ENCODE results near the gene FKBP7. TPM values are rescaled to one million over a fixed set of nuclear protein-coding genes. Genes with fewer than 3 reads are reported as not detected.
"Not testable (repeated sequence)": the region's sequence is repeated elsewhere in the genome, so short reads cannot be mapped to it uniquely, and the experiment has no call there.

The FKBP7 gene
- total RNA-seq, 1 donor from 2014 or later: 16.1 TPM

DNA sequence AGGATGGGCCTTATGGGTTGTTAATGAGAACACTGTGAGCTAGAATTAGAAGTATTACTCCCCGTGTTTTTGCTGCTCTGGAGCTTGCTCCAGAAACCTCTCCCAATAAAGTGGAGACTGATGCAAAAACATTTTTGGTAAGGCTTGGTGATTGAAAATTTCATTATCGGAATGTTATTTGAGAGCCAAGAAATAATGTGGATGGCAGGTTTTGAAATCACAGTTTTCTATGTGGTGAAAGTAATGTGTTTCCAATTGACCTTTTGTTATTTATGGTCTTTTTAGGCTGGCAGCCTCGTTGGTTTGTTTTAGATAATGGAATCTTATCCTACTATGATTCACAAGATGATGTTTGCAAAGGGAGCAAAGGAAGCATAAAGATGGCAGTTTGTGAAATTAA, 7.0 kb upstream of the FKBP7 start:
- DNase-seq (ENCODE audit: low read depth in 2 of 2): no peak

DNA sequence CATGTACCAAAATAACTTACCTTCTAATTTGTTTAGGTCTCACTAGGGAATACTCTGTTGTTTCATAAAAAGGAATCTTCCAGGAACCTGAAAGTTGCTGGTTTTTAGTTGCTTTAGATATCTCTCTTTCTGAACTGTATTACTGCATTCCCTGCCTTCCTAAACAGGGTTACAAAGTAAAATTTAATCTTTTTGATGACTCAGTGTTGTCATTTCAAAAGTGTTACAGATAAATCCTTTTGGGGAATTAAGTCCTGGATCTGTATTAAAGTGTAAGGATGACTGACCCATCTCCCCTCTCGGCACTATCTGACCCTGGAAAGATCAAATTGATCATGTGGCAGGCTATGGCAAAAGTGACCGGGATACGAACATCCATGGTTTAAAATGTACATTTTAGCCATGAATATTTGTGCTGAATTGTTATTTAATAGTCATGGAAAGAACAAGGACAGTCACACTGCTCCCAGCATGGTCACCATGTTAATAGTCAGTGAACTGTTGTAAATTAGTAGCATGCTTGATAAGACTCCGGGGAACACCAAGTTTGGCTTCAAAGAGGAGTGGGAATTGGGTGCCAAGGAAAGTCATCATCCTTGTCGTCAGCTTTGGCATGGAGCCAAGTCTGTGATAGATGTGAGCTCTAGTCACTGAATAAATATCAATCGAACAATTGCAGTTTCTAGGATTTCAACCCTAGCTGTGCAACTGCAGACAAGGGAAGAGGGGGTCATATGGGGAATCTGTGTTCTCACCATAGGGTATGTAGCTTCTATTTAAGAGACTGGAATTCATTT, 6.0 kb upstream of the FKBP7 start:
- peak; percentile 54 to 58 for DNase-seq (ENCODE audit: low read depth in 2 of 2)

DNA sequence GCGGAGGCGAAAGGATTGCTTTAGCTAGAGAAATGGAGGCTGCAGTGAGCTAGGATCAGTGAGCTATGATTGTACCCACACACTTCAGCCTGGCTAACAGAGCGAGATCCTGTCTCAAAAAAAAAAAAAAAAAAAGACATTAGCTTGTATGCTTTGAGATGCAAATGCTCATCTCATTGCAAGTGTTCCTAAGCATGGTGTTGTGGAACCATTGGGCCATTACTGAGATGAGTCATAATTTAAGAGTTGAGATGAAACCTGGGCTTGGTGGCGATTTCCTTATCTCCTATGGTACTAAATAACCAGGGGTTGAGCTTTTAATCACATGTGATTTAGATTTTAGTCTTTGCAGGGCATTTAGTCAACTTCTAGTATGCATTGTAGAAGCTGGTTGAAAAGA, 4.0 kb upstream of the FKBP7 start:
- no peak for DNase-seq (ENCODE audit: low read depth in 2 of 2)

DNA sequence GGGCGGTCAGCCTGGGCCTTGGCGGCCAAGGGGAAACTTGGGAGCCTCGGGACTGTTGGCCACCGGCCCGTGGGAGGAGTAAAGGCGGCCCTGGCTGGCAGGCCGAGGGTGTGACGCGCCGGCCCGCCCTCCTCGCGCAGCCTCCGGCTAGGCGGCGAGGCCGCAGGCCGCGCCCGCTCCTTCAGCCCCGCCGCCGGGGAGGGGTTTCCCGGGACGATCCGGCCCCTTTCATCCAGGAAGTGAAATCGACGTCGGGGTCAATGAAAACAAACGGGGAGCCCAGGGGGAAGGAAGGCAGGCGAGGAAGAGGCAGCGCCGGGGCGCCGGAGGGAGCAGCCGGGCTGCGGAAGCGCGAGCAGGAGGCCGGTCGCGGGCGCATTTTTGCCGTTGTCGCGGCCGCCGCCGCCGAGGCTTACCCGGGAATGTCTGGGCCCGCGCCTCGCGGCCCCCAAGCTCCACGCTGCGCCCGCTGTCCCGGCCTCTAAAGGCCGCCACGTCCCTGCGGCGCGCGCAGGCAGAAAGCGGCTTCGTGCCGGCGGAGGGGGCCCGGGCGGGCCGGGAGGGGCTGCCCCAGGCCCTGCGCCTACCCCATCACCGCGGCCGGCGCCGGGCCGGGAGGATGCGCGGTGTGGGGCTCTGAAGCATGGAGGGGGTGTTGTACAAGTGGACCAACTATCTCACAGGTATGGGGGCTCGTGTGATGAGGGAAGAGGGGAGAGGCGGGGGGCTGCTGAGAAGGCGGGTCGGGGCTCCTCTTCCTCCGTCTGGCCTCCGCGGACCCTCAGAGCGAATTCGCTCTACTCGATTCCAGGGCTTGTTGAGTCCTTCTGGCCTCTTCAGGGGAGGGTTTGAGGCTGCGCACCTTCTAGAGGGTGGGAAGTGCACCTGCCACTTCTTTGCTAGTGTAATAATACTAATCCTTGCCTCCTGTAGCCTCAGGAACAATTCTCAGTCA, 2.1 kb upstream of the FKBP7 start, which contains the start of gene PLEKHA3:
PLEKHA3 (plus strand) TSS at position 231 of the 955 bp plus-strand sequence; CDS start at position 644, 413 bp downstream.
- DNase-seq (ENCODE audit: low read depth in 2 of 2): peak; percentile 84 to 96

DNA sequence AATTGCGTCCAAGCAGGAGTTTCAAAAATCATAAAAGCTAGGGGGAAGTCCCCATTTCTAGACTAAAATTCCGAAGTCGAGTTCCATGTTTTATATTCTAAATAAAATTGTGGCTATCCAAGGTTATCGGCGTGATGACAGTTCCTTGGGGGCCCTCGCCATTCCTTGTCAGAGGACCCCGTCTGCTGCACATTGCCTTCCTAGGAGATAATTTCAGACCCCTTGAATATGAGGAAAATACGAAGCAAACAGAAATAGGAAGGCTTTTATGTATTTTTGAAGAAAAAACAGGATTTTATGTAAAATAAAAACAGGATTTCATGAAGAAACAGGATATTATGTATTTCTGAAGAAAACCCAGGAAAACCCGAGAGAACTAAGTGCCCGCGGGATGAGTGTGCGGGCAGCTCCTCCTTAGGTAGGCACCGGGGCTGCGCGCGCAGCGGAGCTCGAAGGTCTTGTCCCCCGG, 1.4 kb upstream of the FKBP7 start:
- peak; percentile 1 to 4 for DNase-seq (ENCODE audit: low read depth in 2 of 2)

DNA sequence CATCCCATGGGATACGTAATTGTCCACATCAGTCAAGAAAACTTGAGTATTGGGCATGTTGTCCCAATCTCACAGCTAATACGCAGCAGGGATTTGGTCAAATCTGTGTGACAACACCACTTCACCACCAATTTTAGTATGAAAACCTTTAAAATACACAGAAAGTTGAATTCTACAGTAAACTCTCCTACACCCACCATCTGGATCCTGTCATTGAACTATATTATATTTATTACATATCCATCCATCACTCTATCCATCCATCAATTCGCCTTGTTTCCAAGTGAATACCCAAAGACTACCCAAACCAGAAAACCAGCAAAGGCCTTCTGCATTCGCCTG, 846 bp upstream of the FKBP7 start:
- no peak for DNase-seq (ENCODE audit: low read depth in 2 of 2)

DNA sequence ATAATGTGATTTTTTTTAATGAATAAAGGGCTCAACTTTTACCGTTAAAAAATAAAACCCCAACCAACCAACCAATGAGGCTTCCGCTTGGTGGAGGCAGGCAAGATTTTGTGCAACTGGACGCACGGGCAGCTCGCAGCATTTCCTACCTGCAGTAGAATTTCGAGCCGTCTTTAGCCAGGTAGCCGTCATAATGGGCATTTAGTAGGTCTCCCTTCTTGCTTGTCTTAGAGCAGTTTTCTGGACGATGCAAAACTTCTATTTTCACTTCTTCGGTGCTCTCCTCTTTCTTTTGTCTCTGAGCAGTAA, 316 bp downstream of the FKBP7 start:
- DNase-seq (ENCODE audit: low read depth in 2 of 2): peak; percentile 16 to 35

DNA sequence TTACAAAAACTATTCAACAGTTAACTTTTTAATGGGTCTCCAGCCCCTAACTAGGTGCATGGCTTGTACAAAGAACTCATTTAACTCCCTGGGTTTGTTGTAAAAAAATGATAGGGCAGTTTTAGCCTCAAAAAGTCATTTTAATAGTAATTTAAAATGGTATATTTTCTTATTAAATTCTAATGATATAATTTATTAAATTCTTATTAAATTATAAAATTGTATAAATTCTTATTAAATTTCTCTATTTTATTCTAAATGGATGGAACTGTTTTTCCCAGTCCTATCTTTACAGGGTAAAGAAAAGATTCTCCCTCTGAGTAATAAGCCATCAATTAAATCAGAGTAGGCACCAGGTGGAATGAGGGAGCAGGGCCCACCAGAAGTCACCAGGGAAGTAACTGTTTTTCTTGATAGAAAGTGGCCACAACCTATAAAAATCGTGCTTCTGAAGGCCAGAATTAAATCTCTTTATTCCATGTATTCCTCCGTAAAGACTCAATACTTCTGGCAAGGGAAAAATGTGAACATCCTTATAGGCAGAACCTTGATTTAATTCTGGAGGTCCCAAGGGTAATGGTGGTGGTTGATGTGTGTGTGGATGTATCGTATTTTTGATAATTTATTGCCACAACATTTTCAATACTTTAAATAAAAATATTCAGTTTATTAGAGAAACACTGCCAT, 814 bp downstream of the FKBP7 start:
- no peak for DNase-seq (ENCODE audit: low read depth in 2 of 2)

DNA sequence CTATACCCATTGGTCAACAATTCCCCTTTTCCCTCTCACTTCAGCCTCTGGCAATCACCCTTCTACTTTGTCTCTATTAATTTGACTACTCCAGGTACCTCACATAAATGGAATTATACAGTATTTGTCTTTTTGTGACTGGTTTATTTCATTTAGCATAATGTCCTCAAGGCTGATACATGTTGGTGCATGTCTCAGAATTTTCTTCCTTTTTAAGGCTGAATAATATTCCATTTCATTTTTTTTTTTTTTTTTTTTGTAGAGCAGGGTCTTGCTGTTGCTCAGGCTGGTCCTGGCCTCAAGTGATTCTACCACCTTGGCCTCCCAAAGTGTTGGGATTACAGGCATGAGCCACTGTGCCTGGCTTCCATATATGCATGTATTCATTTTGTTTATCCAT, 1.9 kb downstream of the FKBP7 start:
- no peak for DNase-seq (ENCODE audit: low read depth in 2 of 2)

DNA sequence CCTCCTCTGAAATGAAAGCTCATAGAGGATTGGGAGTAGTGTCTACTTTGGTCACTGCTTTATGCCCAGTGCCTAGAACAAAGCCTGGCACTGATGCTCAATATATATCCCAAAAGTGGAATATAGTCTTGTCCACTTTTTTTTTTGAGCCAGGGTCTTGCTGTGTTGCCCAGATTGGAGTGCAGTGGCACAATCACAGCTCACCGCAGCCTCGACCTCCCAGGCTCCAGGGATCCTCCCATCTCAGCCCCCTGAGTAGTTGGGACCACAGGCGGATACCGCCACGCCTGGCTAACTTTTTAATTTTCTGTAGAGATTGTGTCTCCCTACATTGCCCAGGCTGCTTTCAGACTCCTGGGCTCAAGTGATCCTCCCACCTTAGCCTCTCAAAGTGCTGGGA, 3.8 kb downstream of the FKBP7 start:
- no peak for DNase-seq (ENCODE audit: low read depth in 2 of 2)

DNA sequence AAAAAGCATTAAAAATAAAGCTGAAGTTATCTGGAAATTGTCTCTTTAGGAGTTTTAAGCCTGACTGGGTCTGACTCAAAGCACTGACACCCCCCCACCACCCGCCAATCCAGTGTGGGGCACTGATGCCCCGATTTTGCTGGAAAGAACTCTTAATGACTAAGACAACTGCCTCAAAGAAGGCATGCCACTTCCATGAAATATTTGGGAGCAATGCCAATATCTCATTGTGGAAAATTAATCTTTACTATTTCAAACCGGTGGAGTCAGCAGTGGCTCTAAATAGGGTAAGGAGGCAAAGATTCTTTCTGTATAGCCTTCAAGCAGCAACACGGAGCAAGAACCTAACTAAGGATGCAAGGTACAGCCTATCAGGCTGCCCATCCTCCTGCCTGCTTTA, 4.5 kb downstream of the FKBP7 start:
- peak in 1 of 2 donors; percentile 3 for DNase-seq (ENCODE audit: low read depth in 2 of 2)

DNA sequence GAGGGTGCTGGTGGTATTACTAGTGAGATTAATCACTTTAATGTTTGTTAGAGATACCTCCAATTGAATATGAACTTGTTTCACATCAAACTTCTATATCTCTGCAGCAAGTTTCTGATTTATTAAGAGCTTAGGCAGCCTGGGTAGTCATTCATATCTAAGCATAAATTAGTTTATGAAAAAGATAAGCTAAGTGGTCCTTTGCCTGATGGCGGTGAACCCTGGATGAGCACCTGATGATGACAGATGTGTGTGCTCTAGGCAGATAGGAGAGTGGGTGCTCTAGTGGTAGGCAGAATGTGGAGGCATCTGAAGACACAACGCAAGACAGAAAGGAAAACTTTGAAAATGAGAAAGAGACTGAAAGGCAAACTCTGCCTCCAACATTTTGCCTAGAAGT, 5.0 kb downstream of the FKBP7 start:
- DNase-seq (ENCODE audit: low read depth in 2 of 2): no peak

DNA sequence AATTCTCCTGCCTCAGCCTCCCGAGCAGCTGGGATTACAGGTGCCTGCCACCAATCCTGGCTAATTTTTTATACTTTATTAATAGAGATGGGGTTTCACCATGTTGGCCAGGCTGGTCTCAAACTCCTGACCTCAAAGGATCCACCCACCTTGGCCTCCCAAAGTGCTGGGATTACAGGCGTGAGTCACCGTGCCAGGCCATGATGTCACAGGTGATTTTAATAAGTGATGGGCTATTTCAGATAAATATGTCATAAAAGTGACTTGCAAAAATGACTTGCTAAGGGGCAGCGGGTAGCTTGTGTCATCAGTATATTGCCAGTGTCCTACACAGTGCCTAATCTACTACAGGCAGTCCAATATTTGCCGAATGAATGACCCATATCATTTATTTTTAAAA, 7.1 kb downstream of the FKBP7 start:
- DNase-seq (ENCODE audit: low read depth in 2 of 2): not testable (repeated sequence)

DNA sequence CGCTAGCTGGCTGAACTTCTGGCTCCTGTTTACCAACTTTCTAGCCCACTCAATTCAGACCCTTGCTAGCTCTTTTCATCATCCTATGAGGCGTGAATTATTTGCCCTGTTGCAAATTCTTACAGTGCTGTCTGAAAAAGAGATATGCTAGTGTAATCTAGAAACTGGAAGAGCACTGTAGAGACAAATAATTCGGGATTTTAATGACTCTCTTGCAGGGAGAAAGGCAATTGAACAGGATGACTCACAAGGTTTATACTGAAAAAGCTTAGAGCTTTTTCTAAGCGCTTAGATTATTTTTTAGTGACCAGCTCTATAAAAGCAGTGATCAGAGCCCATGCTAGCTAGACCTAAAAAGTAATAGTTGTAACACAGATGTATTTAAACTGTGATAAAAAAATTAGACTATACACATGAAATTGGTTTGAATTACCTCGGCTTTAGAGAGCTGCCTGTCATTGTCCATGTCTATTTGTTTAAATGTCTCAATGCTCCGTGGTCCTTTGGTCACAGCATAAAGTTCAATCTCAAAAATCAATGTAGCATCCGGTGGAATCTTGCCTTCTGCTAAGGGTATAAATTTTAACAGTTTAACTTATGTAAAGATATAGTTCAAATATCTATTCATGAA, 9.1 kb downstream of the FKBP7 start:
- no peak for DNase-seq (ENCODE audit: low read depth in 2 of 2)

DNA sequence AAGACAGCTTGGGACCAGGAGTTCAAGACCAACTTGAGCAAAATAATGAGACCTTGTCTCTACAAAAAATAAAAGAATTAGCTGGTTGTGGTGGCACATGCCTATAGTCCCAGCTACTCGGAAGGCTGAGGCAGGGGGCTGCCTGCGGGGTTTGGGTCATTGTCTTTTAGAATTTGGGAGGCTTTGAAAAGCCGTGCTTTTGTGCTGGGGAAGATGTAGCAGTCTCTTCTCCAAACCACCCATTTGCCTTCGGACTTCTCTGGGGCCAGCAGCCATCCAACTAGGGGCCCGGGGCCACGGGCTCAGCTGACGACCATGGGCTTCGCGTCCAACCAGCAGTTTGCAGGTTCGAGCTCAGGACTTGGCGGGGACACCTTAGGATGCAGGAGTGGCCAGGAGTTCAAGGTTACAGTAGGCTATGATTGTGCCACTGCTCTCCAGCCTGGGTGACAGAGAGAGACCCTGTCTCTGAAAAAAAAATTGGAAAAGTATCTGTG, 21.0 kb downstream of the FKBP7 start:
- no peak for DNase-seq (ENCODE audit: low read depth in 2 of 2)

DNA sequence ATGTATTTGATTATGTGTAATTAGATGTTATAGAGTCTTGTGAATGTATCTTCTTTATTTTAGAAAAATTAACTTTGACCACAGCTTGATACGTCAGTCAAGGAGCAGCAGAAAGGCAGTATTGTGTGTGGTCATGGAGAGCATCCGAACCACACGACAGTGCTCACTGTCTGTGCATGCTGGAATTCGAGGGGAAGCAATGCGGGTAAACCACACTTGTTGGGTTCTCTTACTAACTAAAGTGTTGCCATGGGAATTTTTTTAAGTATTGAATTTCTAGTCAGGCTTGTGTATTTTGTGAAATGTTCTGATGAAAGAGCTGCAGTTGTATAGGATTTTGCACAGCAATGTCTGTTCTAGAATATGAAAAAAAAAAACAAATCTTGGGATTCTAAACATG, 22.5 kb downstream of the FKBP7 start:
- DNase-seq (ENCODE audit: low read depth in 2 of 2): no peak

DNA sequence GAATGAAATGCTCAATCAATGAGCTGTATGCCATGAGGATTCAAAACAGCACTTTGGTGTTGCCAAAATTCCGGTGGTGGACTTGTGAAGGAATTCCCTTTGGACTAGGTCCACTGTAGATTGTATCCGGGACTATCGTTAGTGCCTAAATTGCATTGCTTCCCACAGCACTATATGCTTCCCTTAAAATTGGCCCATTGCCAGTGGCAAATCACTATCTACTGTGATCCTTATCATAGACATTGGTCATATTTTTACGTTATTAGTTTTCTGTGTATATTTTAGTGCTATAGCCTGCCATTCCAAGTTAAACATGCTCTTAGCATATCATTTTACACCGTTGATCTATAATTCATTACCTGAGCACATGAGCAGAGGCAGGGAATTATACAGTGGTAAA, 25.5 kb downstream of the FKBP7 start:
- no peak for DNase-seq (ENCODE audit: low read depth in 2 of 2)

DNA sequence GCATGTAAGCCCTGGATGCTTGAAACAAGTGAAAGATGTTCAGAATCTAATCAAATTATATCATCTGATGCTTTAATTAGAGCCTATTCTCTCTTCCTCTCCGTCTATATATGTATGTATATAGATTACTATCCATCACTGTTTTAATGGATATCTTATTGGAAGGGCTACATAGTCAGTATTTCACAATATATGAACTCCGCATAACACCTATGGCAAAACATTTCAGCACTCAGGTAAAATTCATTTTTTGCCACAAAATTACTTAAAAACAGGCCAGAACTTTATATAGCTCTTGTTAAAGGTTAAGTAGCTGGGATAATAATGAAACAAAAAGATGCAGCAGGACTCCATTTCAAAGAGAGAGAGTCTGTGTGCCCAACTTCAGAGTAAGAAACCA, 26.1 kb downstream of the FKBP7 start:
- no peak for DNase-seq (ENCODE audit: low read depth in 2 of 2)

DNA sequence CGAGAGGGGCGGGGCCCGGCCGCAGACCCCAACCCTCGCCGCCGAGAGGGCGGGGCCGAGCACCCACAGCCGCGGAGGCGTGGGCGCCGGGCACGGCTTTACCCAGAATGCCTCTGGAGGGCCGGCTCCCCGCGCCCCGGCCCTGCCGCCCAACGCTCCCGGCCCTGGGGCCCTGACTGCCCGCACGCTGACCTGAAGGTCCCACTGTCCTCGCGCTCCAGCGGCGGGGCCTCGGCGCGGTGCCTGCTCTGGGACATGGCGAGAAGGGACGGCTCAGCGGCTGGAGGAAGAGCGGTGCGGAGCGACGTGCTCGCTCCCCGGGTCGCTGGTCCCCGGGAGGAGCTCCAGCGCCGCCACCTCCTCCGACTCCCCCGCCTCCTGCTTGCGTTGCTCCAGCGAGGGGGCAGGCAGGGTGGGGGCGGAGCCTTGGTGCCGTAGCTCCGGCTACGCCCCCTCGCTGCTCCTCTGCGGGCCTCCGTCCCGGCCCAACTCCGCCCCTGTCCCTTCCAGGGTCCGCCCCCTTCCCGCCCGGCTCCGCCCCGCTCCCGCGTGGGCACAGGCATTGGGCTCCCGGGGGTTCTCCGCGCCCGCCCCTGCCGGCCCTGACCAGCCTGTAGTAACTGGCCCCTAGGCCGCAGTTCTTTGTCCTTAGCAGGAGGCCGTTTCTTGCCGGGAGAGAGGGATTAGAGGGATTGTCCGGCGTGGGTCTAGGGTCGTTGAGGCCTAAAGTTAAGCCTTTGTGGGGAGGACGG, 27.4 kb downstream of the FKBP7 start, which contains the start of the genes PJVK and PRKRA:
PJVK (plus strand) TSS at position 605 of the 752 bp plus-strand sequence. CDS start 2,032 bp downstream, outside the sequence.
PRKRA (minus strand) TSS at position 402 of the 752 bp plus-strand sequence; CDS start at position 257, 145 bp downstream.
- DNase-seq (ENCODE audit: low read depth in 2 of 2): peak; percentile 99

DNA sequence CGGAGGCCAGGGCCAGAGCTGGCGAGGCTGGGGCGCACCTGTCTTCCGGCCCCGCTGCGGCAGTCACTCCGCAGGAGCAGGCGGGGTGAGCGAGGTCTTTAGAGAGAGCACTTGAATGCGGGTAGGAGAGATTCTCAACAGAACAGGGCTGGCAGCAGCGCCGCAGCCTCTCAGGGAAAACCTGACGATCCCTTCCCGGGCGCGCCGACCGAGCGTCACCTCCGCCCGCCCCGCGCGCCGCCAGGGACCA, 28.0 kb downstream of the FKBP7 start:
- no peak for DNase-seq (ENCODE audit: low read depth in 2 of 2)
